Posterior cingulate gyrus (tissue), 11 donors: ENCODE measurements around the gene AP3B1.

ENCODE experiments used
- DNase-seq, 10 donors: peaks; one replicate each; pipeline versions ENCODE4 v3.0.0 to v3.0.0-alpha.2; 2020 to 2021; ENCODE audit warnings: mixed read lengths in 3 of 10
- intact Hi-C: fragments of 100-400 bp; cut with DNase I; formaldehyde crosslinking; loops from one replicate; pipeline ENCODE4 v1.15.1; 2023

The AP3B1 gene

DNA sequence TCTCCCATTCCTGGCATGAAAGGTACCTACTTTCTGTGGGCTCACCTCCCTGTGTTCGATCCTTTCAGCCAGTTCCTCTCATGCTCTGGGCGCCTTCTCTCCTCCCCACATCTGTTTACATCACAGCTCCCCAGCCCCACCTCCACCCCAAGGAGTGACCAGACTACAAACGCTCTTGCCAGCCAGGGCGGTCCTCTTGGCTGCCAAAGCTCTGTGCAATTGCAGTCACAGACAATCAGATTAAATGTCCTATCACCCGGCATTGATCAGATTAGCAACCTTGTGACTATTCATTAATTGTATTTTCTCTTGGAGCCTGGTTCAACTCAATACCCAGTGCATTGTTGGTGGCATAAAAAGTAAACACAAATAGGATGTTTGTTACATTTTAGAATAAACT is 307.2 kb downstream of the AP3B1 start:
- DNase-seq, result peak in 8 of 10 donors; percentile 53 to 95 (median 70)
- intact Hi-C loops, result no loop called here

GRCh38 chr5:77986261-77986660 is 308.2 kb downstream of the AP3B1 start:
- intact Hi-C loops, result no loop called here
- no peak for DNase-seq

DNA sequence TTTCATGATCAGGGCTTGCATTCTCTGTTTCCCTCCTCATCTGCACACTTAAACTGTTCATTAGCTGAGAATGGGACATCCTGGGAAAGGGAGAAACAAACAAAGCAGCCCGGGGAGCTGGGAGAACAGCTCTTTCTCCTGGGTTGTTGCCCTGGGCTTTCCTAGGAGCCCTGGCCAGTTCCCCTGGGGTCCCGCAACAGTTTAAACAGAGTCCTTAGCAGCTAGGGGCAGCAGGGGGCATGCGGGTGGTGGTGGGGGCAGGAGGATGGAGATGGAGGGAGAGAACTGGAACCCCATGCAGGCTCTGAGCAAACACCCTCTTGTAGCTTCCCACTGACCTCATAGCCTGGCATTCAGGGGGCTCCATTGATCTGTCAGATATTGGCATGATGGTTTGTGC is 309.3 kb downstream of the AP3B1 start:
- no peak for DNase-seq

GRCh38 chr5:77984587-77984986 is 309.9 kb downstream of the AP3B1 start:
- intact Hi-C loops, result no loop called here
- DNase-seq, result no peak

More for the DNA sequence above, 309.3 kb downstream of the AP3B1 start:
- intact Hi-C loops, result no loop called here

DNA sequence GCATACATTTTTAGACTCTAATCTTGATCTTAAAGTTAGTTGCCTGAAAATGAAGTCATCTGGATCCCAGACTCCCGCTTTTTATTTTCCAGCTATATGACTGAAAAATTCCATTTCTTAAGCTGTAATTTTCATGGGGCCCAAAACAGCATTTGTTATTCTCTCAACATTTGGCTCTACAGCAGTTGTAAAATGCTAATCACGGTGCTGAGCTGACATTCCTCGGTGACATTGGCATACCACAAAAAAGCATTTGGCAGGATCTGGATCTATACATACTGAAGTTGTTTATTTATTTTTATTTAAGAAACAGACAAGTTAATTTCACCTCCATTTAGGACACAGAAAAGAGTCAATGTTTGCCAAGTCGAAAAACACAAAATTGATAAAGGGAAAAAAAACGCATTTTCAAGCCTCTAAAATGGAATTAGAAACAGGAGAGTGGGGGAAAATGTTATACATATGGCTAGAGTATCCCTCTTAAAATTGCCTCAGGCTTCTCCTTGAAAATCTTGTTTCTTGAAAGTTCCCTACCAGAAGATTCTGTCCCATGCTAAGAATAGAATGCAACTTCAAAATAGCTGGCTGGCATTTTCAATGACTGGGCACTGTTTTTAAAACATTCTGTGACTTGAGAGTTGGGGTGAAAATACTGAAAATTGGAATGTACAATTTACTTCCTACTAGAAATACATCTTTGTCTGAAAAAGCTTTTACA is 310.9 kb downstream of the AP3B1 start:
- no peak for DNase-seq
- intact Hi-C loops, result no loop called here

DNA sequence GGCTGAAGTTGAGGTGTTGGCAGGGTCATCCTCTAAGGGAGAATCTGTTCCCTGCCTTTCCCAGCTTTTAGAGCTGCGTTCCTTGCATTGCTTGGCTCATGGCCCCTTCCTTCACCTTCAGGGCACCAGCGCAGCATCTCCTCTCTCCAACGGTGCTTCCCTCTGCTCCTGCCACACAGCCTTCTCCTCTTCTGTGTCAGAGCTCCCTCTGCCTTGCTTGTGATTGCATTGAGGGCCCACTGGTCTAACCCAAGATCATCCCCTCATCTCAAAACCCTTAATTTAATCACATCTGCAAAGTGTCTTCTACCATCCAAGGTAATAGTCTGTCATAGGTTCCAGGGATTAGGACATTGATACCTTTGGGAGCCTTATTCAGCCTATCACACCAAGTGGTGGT is 312.7 kb downstream of the AP3B1 start:
- intact Hi-C loops, result no loop called here
- no peak for DNase-seq

DNA sequence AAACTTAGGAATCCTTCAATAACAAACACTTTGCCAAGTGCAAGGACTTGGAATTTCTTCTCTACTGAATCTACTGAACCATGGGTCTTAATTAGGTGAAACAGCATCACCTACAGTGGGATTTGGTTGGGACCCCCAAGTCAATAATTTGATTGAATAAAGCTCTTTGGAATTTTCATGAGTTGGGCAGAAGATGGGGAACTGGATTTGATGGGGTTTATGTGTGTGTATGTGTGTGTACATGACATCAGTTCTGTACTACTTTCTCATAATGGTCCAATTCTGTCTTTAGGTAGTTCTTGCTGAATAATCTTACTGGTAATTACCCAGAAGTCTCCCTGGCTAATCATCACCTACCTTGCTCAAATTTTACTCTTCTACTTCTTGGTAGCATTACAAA is 319.9 kb downstream of the AP3B1 start:
- intact Hi-C loops, result no loop called here
- DNase-seq, result no peak

- intact Hi-C loops, result no loop called here
- no peak for DNase-seq
Measured at GRCh38 chr5:77973253-77973609, 321.3 kb downstream of the AP3B1 start.

DNA sequence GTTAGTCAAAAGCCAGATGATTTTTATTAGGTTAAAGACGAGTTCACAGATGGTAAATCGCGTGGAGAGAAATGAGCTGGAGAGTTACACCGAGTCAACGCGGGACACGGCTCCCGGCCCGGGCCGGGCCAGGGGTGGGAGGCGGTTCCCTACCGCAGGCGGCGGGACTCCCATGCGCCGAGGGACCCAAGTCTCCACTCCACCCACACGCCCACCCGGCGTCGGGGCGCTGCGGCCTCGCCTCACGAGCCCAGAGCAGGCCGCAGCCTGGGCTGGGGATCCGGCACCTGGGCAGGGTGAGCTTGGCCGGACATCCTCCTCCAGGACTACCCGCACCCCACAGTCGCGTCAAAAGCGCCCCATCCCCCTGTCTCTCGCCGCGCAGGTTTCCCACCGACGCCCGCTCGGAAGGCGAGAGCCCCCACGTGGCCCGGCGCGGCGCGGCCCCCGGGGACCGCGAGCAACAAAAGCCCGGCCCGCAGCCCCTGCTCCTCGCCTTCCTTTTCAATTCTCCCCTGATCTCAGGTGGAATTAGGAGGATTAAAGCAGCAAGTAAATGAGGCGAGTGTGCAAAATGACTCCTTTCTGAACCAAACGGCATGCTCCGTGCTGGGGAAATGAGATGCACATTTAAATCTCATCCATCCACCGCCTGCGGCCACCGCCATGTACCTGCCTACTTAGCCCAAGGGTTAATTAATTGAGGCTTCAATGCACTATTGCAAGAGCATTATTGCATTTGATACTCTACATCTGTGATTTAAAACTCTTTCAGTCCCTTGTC is 321.8 kb downstream of the AP3B1 start:
- intact Hi-C loops, result no loop called here
- peak in 3 of 10 donors; percentile 50 to 85 (median 67) for DNase-seq

GRCh38 chr5:77971776-77972468 is 322.6 kb downstream of the AP3B1 start:
- DNase-seq, result no peak
- intact Hi-C loops, result no loop called here

DNA sequence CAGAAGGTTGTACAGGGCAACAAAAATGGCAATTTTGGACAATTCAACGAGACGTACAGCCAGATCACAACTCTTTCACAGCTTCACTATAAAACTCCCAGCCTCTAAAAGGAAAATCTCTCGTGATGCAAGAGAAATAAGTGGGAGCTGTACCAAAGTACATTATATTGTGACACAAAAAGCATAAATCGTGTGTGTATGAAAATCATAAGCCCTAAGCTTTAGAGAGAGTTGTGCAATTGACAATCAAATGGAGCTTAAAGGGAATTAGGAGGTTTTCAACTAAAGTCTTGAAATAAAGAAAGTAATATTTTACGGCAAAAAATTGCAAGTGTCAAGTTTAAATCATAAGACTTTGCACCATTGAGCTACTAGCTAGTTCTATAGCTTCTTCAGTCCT is 323.6 kb downstream of the AP3B1 start:
- intact Hi-C loops, result no loop called here
- no peak for DNase-seq

DNA sequence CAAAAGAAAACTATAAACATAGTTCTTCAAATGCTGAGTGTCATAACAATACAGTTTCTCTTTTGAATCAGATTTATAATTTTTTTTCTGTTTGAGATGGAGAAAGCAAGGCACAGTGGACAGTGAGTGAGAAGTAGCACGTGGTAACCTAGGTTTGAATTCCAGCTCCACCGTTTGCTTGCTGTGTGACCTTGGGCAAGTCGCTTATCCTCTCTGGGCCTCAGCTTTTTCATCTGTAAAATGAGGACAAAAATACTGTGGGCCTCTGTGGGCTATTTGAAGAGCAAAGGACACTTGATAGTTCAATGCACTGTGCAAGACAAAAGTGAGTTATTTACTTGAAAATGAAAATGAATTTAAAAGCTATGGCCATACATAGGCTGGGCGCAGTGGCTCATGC is 330.7 kb downstream of the AP3B1 start:
- intact Hi-C loops, result no loop called here
- no peak for DNase-seq

DNA sequence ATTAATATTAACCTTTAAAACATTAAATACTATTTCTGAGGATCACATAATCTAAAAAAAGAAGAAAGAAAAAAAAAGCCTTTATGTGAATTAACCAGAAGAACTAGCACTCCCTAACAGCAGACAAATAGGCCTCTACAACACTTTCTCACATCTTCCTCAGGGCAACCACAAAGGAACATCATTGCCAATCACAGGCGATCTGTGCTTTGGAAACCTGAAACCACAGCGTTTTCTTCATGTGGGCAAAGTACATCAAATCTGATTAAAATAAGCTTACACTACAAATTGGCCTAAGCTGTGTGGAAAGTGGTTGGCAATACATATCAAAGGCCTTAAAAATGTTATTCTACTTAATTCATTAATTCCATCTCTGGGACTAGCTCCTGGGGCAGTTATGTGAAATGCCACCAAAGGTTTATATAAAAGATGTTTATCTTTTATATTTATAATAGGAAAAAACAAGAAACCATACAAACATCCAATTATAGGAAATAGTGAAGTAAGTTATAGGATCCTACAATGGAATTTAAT is 333.6 kb downstream of the AP3B1 start:
- intact Hi-C loops, result no loop called here

GRCh38 chr5:77960305-77960704 is 334.2 kb downstream of the AP3B1 start:
- DNase-seq, result peak in 3 of 10 donors; percentile 36 to 83 (median 54)
- intact Hi-C loops, result no loop called here

More for the DNA sequence above, 333.6 kb downstream of the AP3B1 start:
- DNase-seq, result no peak

DNA sequence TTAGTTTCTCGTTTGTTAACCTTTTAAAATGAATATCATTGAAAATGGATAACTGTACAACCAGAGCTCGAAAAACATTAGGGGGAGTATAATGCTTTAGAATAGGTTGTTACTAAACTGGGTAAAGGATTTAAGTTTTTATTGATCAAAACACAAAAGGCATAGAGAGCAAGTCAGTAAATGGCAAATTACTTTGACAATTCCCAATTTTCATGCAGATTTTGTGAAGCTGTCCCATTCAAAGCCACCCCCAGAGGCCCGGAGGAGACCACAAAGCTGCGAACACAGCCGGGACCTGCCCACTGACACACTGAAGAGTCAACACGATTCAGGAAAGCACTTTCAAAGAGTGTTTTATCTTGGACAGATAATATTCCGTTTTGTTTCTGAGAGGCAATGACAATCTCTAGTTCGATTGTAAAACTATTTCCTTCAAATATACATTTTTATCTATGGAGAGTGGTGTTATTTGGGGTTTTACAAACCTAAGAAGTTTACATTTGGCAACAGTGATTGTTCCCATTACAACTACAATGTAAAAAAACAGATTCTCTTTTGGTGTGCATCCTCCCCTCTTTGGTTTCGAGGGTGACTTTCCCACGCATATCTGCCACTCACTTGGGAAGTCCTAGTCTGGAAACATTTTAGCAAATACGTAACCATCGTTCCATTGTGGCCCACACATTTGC is 335.7 kb downstream of the AP3B1 start:
- intact Hi-C loops, result no loop called here
- no peak for DNase-seq

DNA sequence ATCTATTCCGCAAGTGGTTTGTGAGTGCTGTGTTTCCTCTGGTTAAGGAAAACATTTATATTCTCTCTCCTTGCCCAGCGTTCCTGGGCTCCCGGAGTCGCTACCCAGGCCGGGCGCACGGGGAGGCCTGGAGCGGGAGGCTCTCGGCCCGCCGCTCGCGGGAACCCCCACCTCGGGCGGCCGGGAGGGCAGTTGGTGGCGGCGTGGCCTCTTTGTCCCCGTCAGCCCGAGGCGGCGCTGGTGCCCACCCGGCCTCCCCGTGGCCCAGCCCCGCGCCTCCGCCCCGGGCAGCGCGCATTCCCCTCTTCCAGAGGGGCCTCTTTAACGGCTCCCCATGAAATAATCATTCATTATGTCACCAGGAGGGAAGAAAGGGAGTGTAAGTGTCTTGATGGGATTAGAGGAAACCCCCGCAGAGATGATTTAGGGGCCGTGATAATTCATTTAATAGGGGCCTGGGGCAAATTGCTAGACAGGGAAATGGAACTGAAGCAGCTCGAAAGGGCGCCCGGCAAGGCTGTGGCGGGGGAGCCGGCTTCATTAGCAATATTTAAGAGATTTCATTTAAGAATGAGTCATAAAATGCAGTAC is 336.5 kb downstream of the AP3B1 start:
- DNase-seq, result peak in 1 of 10 donors; percentile 72
- intact Hi-C loops, result no loop called here

GRCh38 chr5:77957516-77957915 is 337.0 kb downstream of the AP3B1 start:
- intact Hi-C loops, result no loop called here
- no peak for DNase-seq

GRCh38 chr5:77957081-77957480 is 337.4 kb downstream of the AP3B1 start:
- intact Hi-C loops, result no loop called here
- no peak for DNase-seq

DNA sequence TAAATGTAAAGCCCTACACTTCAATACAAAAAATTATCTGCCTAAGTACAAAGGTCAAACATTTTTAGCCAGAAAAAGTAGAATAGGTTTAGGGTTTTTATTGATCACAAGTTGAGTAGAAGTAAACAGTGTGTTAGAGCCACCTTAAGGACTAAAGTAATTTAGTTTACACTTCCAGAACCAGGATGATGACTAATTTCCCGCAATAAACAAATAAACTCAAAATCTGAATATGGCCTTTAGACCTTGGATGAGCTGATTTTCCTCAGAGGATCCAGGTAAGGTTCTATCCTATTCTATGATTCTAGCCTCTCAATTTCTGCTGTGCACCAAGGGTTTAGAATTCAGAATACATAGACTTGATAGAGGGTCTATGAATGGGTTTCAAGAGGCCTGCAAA is 338.9 kb downstream of the AP3B1 start:
- intact Hi-C loops, result no loop called here
- no peak for DNase-seq

DNA sequence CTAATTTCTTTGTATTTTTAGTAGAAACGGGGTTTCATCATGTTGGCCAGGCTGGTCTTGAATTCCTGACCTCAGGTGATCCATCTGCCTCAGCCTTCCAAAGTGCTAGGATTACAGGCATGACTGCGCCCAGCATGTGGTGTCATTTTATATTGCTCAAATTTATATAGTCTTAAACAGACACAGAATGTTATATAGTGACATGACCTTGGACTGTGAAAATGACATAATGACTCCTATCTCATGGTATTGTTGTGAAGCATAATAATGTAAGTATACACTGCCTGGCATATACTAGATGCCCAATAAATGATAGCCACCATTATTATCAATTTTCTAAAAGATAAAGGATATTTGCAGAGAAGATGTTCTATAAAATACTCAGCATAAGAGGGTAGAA is 341.1 kb downstream of the AP3B1 start:
- intact Hi-C loops, result no loop called here
- no peak for DNase-seq
